H54 (cell line): ENCODE results near the gene MMP15.

ENCODE experiments used
- DNase-seq: peaks from one replicate; pipeline ENCODE4 v3.0.0; 2011; ENCODE audit warnings: low spot score, mixed read lengths; ENCODE audit not compliant: insufficient read length
- FAIRE-seq: peaks from 3 replicates; lab custom pipeline; 2011; peaks lifted over from hg19 to GRCh38; lab: Jason Lieb, UNC
- POLR2A ChIP-seq: IDR thresholded peaks from 2 replicates; pipeline ENCODE4 v1.6.1; 2011; ENCODE audit warnings: low read depth, mild to moderate bottlenecking, low read length

Gene MMP15

DNA sequence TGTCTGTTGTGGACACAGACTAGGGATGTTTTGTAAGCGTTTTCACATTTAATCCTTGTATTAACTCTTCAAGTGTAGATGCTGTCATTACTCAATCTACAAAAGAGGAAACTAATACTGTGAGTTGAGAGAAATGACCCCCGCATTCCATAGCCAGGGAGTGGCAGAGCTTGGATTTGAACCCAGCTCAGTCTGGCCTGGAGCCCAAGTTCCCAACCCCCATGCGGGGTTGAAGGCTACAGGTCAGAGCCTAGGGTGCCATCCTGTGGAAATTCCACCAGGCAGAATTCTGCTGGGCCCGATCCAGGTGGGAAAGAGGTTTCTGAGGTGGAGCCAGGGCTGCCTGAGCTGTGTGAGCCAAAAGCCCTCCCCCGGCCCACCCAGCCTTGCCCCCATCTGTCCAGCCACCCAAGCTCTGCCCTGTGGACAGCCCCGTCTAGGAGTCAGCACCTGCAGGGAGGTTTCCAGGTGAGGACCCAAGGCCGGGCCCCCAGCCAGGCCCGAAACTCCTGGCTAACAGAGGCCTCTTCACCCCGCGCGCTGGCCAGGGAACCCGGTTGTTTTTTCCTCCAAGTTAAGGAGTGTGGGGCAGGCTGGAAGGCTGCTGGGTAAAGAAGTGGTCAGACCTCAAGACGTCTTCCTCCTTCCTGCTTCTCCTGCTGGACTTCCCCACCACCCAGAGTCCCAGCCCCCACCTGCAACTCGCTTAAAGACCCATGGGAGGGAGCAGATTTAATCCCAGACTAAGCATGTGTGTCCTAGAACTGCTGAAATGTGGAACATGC, 5.7 kb downstream of the MMP15 start:
- FAIRE-seq (no peak), DNase-seq (no peak)
- no peak for TF ChIP-seq POLR2A

DNA sequence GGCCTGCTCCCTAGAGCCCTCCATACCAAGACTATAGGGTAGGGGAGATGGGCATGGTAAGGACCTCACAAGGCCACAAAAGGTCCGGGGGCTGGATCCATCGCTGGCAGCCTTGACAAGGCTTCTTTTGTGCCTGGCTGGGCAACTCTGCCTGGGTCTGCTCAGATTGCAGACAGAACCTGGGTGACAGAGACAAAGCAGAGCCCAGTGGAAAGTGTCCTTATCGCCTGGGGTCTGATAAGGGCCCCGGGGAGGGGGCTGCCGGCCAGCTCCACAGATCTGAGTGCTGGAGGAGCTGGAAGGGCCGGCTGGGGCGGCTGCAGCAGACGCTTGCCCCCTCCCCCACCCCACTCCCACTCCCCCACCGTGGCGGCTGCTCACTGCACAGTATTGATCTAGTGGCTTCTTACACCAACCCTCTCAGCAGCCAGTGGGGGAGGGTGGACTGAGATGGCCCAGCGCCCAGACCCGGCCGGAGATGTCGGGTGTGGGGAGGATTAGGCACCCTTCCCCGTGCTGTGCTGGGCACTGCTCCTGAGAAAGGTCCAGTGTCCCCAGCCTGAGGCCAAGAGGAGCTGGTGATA, 7.2 kb downstream of the MMP15 start:
- no peak for TF ChIP-seq POLR2A
- DNase-seq (no peak), FAIRE-seq (no peak)

DNA sequence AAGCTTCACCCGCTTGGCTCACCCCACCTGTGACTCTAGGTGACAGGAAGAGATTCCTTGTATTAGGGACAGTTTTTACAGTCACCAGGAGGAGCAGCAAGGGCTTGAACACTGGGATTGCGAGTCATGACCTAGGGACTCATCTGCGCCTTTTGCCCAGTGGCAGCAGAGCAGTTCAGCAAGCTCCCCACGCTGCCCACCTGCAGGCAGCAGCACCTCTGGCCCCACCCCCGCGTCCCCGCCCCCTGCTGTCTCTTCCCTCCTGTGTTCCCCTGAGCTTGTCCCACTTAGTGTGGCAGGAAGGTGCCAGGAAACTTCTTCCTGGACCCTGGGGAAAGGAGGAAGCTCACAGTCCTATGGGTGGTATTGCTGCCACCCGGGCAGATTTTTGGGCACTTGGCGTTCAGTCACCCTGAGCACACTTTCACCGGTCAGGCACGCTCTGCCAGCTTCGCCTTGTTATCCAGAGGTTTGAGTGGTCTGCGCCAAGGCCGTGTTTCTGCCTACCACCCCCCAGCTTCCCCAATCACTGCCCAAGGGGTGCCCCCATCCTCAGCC, 8.7 kb downstream of the MMP15 start:
- FAIRE-seq, result no peak
- no peak for DNase-seq
- no peak for TF ChIP-seq POLR2A

DNA sequence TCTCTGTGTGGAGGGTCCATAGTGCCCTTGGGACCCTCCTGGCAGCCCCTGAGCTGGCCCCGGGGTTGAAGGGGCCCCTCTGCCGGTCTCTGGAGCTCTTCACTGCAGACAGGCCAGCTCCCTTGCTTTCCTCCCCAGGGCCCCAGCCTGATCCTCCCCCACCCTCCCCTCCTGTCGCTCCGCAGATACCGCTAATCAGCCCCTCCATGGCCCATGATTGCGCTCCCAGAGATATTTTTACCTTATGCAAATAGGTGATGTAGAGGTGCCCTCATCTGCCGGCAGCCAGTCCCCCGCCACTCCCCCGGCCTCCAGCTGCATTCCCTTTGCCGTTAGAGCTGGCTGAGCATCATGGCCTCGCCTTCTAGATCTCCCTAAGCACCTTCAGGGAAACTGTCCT, 9.2 kb downstream of the MMP15 start:
- TF ChIP-seq POLR2A, result no peak
- FAIRE-seq, result no peak
- no peak for DNase-seq

DNA sequence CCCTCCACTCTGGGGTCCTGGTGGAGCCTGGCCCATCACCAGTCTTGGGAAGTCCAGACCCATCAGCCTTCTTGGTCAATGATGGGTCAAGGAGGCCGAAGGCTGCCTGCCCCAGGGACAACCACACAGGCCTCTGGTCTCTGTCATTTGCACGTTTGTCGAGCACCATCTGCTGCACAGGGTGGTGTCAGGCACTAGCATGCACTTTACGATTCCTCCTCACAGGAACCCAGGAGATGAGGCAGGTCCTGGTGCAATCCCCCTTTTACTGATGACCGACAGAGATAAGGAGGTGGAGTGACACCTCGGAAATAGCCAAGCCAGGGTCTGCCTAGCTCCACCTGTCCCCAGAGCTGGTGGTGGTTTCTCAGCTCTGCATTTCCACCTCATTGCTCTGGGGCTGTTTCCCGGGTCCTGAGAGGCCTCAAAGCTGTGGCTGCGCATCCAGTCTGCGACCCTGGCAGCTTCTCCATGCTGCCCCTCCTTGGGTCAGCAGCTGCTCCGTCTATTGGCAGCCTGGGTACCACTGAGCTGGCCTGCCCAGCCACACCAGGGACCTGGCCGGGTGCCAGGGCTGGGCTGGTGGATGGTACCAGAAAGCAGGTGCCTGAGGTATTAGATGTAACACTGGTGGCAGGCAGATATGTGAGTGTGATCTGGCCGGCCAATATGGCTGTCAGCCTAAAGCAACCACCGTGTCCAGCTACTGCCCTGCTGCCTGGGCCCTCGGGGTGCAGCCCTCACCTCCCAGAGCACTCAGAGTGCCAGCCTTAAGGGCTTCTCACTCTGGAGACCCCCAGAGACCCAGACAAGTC, 10.0 kb downstream of the MMP15 start:
- DNase-seq, result no peak
- TF ChIP-seq POLR2A, result no peak
- no peak for FAIRE-seq

DNA sequence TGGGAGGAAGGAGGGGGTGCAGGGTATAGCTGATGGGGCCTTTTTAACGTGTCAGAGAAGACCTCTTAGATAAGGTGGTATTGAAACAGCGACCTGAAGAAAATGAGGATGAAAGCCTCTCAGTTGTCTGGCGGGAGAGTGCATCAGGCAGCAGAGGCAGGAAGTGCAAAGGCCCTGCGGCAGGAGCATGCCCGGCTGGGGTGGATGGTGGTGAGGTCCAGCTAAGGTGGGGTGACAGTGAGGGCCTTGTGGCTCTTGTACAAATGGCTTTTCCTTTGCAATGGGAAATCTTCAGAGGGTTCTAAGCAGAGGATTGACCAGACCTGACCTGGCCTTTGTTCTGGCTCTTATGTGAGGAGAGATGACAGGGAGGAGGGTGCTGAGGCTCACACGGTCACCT, 11.4 kb downstream of the MMP15 start:
- DNase-seq (no peak), FAIRE-seq (no peak)
- no peak for TF ChIP-seq POLR2A

DNA sequence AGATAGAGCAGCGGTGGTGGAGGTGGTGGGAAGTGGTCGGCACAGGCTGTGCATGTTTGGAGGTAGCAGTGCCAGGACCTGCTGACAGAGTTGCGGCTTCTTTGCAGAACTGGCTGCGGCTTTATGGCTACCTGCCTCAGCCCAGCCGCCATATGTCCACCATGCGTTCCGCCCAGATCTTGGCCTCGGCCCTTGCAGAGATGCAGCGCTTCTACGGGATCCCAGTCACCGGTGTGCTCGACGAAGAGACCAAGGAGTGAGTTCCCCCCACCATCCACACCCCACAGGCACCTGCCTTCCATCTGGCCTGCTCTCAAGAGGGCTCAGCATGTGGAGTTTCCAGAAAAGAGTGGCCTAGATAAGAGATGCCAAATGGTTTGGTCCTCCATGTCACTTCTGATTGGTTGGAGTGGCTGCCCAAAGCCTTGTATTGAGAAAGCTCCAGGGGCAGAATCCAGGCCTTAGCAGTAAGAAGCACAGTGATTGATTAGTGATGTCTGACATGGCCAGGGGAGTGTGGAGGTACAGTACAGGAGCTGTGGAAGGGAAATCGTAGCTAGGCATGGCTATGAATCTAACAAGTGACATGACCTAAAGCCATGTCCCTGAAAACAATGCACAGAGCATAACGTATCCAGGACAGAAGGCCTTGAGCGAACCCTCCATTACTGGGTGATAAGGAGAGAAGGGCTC, 12.0 kb downstream of the MMP15 start:
- FAIRE-seq (no peak), DNase-seq (no peak)
- no peak for TF ChIP-seq POLR2A

DNA sequence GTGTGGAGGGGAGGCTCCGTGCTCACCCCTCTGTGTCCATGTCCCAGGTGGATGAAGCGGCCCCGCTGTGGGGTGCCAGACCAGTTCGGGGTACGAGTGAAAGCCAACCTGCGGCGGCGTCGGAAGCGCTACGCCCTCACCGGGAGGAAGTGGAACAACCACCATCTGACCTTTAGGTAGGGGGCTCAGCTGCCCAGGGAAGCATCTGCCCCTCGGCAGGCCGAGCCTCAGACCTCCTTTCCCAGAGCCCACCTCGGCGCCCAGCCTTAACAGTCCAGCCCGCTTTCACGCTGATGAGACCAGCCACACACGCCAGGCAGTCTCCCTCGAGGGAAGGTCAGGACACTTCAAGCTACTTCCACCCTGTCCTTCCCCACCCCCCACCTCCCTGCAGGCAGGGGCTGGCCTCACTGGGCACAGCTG, 12.7 kb downstream of the MMP15 start:
- no peak for FAIRE-seq
- TF ChIP-seq POLR2A, result no peak
- no peak for DNase-seq

DNA sequence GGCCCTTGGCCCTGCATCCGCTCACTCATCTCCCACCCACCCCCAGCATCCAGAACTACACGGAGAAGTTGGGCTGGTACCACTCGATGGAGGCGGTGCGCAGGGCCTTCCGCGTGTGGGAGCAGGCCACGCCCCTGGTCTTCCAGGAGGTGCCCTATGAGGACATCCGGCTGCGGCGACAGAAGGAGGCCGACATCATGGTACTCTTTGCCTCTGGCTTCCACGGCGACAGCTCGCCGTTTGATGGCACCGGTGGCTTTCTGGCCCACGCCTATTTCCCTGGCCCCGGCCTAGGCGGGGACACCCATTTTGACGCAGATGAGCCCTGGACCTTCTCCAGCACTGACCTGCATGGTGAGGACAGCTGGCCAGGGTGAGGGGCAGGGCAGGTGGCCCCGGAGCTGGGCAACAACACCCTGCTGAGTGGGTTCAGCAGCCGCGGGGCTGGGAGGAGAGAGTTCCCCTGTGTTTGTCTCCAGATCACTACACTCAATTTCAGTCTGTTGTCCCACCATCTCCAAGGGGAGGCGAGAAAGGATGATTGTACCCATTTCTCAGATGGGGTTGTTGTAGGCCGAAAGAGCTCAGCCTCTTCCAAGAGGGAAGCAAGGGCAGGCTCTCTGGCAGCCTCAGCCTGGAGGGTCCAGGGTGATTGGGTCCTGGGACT, 14.4 kb downstream of the MMP15 start:
- no peak for DNase-seq
- TF ChIP-seq POLR2A, result no peak
- FAIRE-seq, result no peak

DNA sequence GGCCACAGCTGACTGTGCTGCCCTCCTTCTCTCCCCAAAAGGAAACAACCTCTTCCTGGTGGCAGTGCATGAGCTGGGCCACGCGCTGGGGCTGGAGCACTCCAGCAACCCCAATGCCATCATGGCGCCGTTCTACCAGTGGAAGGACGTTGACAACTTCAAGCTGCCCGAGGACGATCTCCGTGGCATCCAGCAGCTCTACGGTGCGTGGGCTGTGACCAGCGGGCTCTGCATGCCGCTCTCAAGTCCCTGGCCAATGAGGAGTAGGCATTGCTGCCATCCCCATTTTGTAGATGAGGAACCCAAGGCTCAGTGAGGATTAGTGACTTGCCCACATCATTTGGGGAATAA, 14.9 kb downstream of the MMP15 start:
- TF ChIP-seq POLR2A, result no peak
- FAIRE-seq, result no peak
- no peak for DNase-seq

DNA sequence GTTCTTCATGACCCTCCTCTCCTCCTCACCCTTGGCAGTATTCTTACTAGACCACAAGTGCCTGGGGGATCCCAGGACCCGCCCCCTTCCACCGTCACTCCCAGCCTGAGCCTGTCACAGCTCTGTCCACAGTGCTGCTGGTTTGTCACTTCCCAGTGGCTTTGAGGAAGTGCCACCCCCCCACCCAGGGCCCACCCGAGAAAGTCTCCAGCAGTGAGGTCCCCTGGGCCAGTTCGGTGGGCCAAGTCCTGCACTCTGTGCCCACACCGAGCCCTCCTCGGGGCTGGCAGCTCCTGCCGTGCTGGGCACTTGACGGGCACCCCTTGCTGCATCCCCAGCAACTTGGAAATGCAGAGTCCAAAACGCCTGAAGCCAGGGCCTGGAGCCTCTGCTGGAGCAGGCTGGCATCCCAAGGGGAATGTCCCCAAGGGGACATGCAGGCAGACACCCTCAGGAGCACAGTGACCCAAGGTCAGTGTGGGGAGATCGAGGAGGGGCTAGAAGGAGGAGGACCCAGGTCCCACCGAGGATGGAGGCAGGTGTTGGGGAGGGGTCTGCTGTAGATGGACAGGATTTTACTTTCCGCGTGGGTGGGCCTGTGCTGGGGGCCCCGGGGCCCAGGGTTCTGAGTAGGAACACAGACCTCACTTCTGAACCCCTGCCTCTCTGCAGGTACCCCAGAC, 15.5 kb downstream of the MMP15 start:
- FAIRE-seq, result no peak
- no peak for TF ChIP-seq POLR2A
- DNase-seq, result no peak

DNA sequence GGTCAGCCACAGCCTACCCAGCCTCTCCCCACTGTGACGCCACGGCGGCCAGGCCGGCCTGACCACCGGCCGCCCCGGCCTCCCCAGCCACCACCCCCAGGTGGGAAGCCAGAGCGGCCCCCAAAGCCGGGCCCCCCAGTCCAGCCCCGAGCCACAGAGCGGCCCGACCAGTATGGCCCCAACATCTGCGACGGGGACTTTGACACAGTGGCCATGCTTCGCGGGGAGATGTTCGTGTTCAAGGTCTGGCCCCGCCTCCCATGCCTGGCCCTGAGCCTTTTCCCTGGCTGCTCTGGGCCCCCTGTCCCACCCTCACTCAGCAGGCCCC, 16.0 kb downstream of the MMP15 start:
- FAIRE-seq, result no peak
- DNase-seq, result no peak
- no peak for TF ChIP-seq POLR2A
